AG04450 (cell line): ENCODE results near the gene MRPS5. TPM values are rescaled to one million over a fixed set of nuclear protein-coding genes. Genes with fewer than 3 reads are reported as not detected.

Source experiments
- CTCF ChIA-PET: fragments of 300-600, 350-600 bp; formaldehyde crosslinking; extraction: SDS; loops from one replicate; lab custom pipeline; 2022; ENCODE audit warnings: antibody characterized with exemption, inconsistent platforms; lab: Charles Lee
- POLR2A ChIA-PET: fragments of 350-600 bp; formaldehyde crosslinking; extraction: SDS; loops from one replicate; lab custom pipeline; 2021; ENCODE audit warnings: antibody characterized with exemption, inconsistent platforms; lab: Yijun Ruan, JAX
- DNase-seq: peaks from one replicate; pipeline ENCODE4 v3.0.0-alpha.2; 2011; ENCODE audit warnings: low read depth, low spot score
- H3K27ac ChIP-seq: one replicate; pipeline ENCODE4 v1.5.1; 2012; ENCODE audit warnings: low read depth, low read length, control low read depth
- H3K27me3 ChIP-seq: one replicate; pipeline ENCODE4 v1.6.0; 2012; ENCODE audit warnings: low read length; ENCODE audit not compliant: control insufficient read depth, insufficient read depth
- H3K4me3 ChIP-seq: 2 replicates; pipeline ENCODE4 v1.5.1; 2011; ENCODE audit warnings: mild to moderate bottlenecking, low read depth, low read length, control low read depth
- H3K9me3 ChIP-seq: 2 replicates; pipeline ENCODE4 v1.5.1; 2012; ENCODE audit warnings: low read length; ENCODE audit not compliant: control insufficient read depth, insufficient read depth
- polyA plus RNA-seq: library from polyadenylated mRNA; depleted of rRNA; stranded (reverse); fragments of >200 nt; gene quantifications from 2 replicates; pipeline ENCODE4 v1.2.3, GENCODE V29; 2011
- TF ChIP-seq, protein P1 (sequence below): IDR thresholded peaks from 2 replicates; pipeline ENCODE4 v1.5.1; 2011; ENCODE audit warnings: low read depth, low read length, control low read depth, inconsistent platforms

The MRPS5 gene
- polyA plus RNA-seq, 1 experiment = 55.7 TPM

DNA sequence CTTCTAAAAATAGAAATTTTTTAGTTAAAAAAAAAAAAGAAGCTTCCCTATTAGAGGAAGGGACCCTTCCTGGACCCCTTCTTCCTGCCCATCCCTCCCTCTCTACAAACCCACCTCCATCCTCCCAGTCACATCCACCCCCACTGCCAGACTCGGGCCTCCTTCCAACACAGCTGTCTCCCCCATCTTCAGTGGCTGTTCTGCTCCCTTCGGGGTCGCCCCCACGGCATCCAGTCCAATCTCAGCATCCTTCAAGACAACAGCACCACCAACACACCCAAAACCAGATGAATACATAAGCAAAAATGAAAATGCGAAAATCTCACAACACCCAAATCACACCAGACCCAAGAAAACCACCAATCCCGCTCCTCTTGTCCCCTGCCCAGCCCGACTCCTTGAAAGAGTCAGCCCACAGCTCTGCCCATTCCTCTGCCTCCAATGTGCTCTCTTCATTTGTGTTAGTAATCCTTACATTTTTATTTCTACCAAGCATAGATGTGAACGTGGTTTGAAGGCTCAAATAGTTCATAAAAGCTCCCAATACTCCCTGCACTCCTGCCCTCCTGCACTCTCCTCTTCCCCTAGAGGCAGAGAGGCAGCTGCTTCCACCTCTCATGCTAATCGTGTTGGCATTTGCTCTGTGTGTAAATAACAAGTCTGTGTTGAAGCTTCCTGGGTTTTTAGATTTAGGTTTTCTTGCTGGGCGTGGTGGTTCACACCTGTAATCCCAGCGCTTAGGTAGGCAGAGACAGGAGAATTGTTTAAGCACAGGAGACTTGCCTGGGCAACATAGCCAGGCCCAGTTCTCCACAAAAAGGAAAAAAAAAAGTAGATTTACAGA is 59.1 kb downstream of the MRPS5 start:
- POLR2A ChIA-PET = no interaction called here
- no peak for DNase-seq
- peaks cover 6% of the 10 kb centered on the region for H3K27me3 ChIP-seq

DNA sequence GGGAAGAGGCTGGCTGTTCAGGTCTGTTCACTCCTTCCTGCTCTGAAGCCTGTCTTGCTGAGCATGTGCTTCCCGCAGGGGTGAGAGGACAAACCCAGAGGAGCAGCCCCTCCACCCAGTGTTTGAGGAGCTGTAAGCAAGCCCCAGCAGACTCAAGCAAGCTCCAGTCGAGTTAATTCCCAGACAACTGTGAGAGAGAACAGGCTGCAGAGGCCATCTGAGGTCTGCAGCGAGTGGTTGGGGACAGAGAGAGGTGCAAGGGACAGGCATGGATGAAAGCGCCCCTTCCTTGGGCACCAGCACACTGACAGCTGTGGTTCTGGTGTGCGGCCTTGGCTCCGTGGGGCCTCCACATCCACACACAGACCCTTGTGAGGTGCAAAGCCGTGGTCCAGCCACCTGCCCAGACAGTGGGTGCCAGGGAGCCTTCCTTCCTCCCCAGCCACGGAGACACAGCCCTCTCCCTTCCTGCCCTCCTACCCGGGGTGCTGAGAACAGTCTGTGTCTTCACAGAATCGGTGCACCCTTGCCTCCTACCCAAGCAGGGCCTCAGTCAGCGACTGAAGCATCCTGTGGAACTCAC is 59.9 kb downstream of the MRPS5 start:
- TF ChIP-seq, protein P1, sequence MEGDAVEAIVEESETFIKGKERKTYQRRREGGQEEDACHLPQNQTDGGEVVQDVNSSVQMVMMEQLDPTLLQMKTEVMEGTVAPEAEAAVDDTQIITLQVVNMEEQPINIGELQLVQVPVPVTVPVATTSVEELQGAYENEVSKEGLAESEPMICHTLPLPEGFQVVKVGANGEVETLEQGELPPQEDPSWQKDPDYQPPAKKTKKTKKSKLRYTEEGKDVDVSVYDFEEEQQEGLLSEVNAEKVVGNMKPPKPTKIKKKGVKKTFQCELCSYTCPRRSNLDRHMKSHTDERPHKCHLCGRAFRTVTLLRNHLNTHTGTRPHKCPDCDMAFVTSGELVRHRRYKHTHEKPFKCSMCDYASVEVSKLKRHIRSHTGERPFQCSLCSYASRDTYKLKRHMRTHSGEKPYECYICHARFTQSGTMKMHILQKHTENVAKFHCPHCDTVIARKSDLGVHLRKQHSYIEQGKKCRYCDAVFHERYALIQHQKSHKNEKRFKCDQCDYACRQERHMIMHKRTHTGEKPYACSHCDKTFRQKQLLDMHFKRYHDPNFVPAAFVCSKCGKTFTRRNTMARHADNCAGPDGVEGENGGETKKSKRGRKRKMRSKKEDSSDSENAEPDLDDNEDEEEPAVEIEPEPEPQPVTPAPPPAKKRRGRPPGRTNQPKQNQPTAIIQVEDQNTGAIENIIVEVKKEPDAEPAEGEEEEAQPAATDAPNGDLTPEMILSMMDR = no peak
- peaks cover 6% of the 10 kb centered on the region for H3K27me3 ChIP-seq
- CTCF ChIA-PET = interaction anchor here (4.7 kb wide), 1 partner anchor 16 kb away, joined by 42 read pairs; no protein-coding TSS in a partner anchor
- no peak overlapping the region for H3K4me3 ChIP-seq
- H3K9me3 ChIP-seq = no peaks in the 10 kb centered on the region
- no peak overlapping the region for H3K27ac ChIP-seq
- POLR2A ChIA-PET = no interaction called here
- DNase-seq = no peak

More for the DNA sequence above, 59.1 kb downstream of the MRPS5 start:
- Histone ChIP-seq H3K9me3 (no peaks in the 10 kb centered on the region), H3K4me3 (no peak overlapping the region), H3K27ac (no peak overlapping the region)
- TF ChIP-seq, protein P1 = no peak
- CTCF ChIA-PET = interaction anchor here (1.1 to 4.7 kb wide), 3 partner anchors 15 to 76 kb away, joined by 3 to 42 read pairs (median 3); no protein-coding TSS in a partner anchor

DNA sequence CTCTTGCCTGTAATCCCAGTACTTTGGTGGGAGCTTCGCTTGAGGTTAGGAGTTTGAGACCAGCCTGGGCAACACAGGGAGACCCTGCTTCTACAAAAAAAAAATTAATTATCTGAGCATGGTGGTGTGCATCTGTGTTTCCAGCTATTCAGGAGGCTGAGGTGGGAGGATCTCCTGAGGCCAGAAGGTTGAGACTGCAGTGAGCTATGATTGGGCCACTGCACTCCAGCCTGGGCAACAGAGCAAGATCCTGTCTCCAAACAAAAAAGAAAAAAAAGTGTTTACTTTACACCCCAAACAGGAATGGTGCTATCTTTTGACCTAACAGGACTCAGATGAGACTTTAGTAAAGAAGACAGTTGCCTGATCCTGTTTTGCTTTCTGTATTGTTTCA is 60.5 kb downstream of the MRPS5 start:
- no peak overlapping the region for H3K27ac ChIP-seq
- ChIA-PET POLR2A (no interaction called here), CTCF (interaction anchor here (4.7 kb wide), 1 partner anchor 17 kb away, joined by 42 read pairs; no protein-coding TSS in a partner anchor)
- H3K9me3 ChIP-seq = no peaks in the 10 kb centered on the region
- TF ChIP-seq, protein P1 = no peak
- peaks cover 6% of the 10 kb centered on the region for H3K27me3 ChIP-seq
- H3K4me3 ChIP-seq = no peak overlapping the region
- DNase-seq = no peak

DNA sequence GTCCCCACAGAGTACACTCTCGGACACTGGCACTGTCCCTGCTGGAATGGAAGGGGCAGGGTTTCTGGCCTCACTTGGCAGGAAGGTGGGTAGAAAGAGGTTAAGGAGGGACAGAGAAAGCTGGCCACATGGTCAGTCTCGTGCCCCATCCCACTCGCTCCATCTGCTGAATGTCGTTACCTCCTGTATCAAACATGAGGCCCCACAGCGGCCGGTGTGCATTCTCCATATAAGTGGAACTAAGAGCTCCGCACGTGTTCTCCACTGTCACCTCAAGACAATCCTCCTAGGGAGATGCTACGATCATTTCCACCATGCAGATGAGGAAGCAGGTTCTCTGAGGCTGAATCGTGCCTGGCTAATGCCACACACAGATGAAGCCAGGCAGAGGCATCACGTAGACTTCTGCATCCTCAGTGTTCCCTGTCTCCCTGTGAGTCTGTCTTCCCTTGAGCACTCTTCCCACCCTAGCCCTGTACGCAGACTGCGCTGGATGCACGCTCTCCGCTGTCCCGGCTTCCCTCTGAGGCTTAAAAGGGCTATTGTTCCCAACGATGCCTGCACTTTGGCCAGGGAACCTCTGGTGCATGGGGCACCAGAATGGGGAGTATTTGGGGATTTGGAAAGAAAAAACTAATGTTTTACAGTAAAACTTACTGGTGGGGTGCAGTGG is 61.0 kb downstream of the MRPS5 start:
- TF ChIP-seq, protein P1 = no peak
- no peak overlapping the region for H3K4me3 ChIP-seq
- ChIA-PET CTCF (interaction anchor here (4.7 kb wide), 1 partner anchor 17 kb away, joined by 42 read pairs; no protein-coding TSS in a partner anchor), POLR2A (no interaction called here)
- H3K27ac ChIP-seq = no peak overlapping the region
- DNase-seq = no peak
- H3K9me3 ChIP-seq = no peaks in the 10 kb centered on the region
- peaks cover 10% of the 10 kb centered on the region for H3K27me3 ChIP-seq
